ENCODE measurements around the gene MRPL23.

Gene MRPL23

DNA sequence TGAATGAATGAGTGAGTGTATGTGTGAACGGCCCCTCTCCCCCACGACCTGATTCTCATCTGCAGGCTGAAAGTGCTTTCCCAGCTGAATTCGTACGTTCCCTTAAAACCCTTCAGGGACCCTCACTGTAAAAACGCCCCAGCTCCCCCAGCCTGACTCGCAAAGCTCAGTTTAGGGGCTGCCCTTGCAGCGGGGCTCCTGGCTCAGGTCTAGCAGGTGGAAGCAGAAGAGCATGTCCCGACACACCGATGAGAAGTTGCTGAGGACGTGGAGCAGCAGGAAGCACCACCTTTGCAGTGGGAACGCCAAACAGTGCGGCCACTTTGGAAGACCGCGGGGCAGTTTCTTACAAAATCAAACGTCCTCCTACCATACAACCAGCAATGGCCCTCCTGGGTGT is 3.6 kb upstream of the MRPL23 start:
- Histone ChIP-seq H3K4me1 (ENCODE audit: insufficient read depth, insufficient read length) (peaks cover 6% of the 10 kb centered on the region), H3K9me3 (ENCODE audit: insufficient read depth, low read length) (no peaks in the 10 kb centered on the region), H3K27me3 (ENCODE audit: insufficient read depth, insufficient read length) (no peaks in the 10 kb centered on the region), H3K9ac (ENCODE audit: insufficient read length, low read depth) (no peak overlapping the region), H3K4me3 (ENCODE audit: insufficient read length, low read depth) (no peak overlapping the region), H3K36me3 (ENCODE audit: insufficient read depth, insufficient read length, low read length) (no peaks in the 10 kb centered on the region)
- no peak for TF ChIP-seq SUZ12 (IDR thresholded peaks at IDR 0.05; ENCODE audit: extremely low read depth, insufficient read depth, insufficient read length)
- no peak for TF ChIP-seq YY1 (IDR thresholded peaks at IDR 0.05; ENCODE audit: insufficient read depth, insufficient read length)
- no peak for TF ChIP-seq ZNF274 (IDR thresholded peaks at IDR 0.05; ENCODE audit: low read depth, low read length)
- no peak for DNase-seq (ENCODE audit: low read depth, low spot score)

GRCh38 chr11:1943977-1944376 is 3.2 kb upstream of the MRPL23 start:
- Histone ChIP-seq H3K9me3 (ENCODE audit: insufficient read depth, low read length) (no peaks in the 10 kb centered on the region), H3K27me3 (ENCODE audit: insufficient read depth, insufficient read length) (no peaks in the 10 kb centered on the region), H3K9ac (ENCODE audit: insufficient read length, low read depth) (no peak overlapping the region), H3K36me3 (ENCODE audit: insufficient read depth, insufficient read length, low read length) (no peaks in the 10 kb centered on the region), H3K4me1 (ENCODE audit: insufficient read depth, insufficient read length) (peaks cover 6% of the 10 kb centered on the region), H3K4me3 (ENCODE audit: insufficient read length, low read depth) (no peak overlapping the region)
- no peak for DNase-seq (ENCODE audit: low read depth, low spot score)
- TF ChIP-seq ZNF274 (IDR thresholded peaks at IDR 0.05; ENCODE audit: low read depth, low read length) (no peak), YY1 (IDR thresholded peaks at IDR 0.05; ENCODE audit: insufficient read depth, insufficient read length) (no peak), SUZ12 (IDR thresholded peaks at IDR 0.05; ENCODE audit: extremely low read depth, insufficient read depth, insufficient read length) (no peak)

GRCh38 chr11:1947592-1948237 is 583 bp downstream of the MRPL23 start:
- peaks cover under 1% of the 10 kb centered on the region for H3K4me1 ChIP-seq (ENCODE audit: insufficient read depth, insufficient read length)
- H3K9me3 ChIP-seq (ENCODE audit: insufficient read depth, low read length) = no peaks in the 10 kb centered on the region
- no peak overlapping the region for H3K9ac ChIP-seq (ENCODE audit: insufficient read length, low read depth)
- TF ChIP-seq YY1 (IDR thresholded peaks at IDR 0.05; ENCODE audit: insufficient read depth, insufficient read length) (no peak), SUZ12 (IDR thresholded peaks at IDR 0.05; ENCODE audit: extremely low read depth, insufficient read depth, insufficient read length) (no peak), ZNF274 (IDR thresholded peaks at IDR 0.05; ENCODE audit: low read depth, low read length) (no peak)
- DNase-seq (ENCODE audit: low read depth, low spot score) = no peak
- no peak overlapping the region for H3K4me3 ChIP-seq (ENCODE audit: insufficient read length, low read depth)
- H3K27me3 ChIP-seq (ENCODE audit: insufficient read depth, insufficient read length) = no peaks in the 10 kb centered on the region
- H3K36me3 ChIP-seq (ENCODE audit: insufficient read depth, insufficient read length, low read length) = no peaks in the 10 kb centered on the region

GRCh38 chr11:1948389-1948788 is 1.3 kb downstream of the MRPL23 start:
- Histone ChIP-seq H3K4me3 (ENCODE audit: insufficient read length, low read depth) (no peak overlapping the region), H3K9ac (ENCODE audit: insufficient read length, low read depth) (no peak overlapping the region), H3K27me3 (ENCODE audit: insufficient read depth, insufficient read length) (no peaks in the 10 kb centered on the region), H3K36me3 (ENCODE audit: insufficient read depth, insufficient read length, low read length) (no peaks in the 10 kb centered on the region), H3K9me3 (ENCODE audit: insufficient read depth, low read length) (no peaks in the 10 kb centered on the region), H3K4me1 (ENCODE audit: insufficient read depth, insufficient read length) (no peaks in the 10 kb centered on the region)
- no peak for DNase-seq (ENCODE audit: low read depth, low spot score)
- no peak for TF ChIP-seq SUZ12 (IDR thresholded peaks at IDR 0.05; ENCODE audit: extremely low read depth, insufficient read depth, insufficient read length)
- TF ChIP-seq ZNF274 (IDR thresholded peaks at IDR 0.05; ENCODE audit: low read depth, low read length) = no peak
- TF ChIP-seq YY1 (IDR thresholded peaks at IDR 0.05; ENCODE audit: insufficient read depth, insufficient read length) = no peak

GRCh38 chr11:1949302-1949701 is 2.2 kb downstream of the MRPL23 start:
- no peak for DNase-seq (ENCODE audit: low read depth, low spot score)
- Histone ChIP-seq H3K36me3 (ENCODE audit: insufficient read depth, insufficient read length, low read length) (no peaks in the 10 kb centered on the region), H3K9me3 (ENCODE audit: insufficient read depth, low read length) (no peaks in the 10 kb centered on the region), H3K9ac (ENCODE audit: insufficient read length, low read depth) (no peak overlapping the region), H3K4me3 (ENCODE audit: insufficient read length, low read depth) (no peak overlapping the region), H3K27me3 (ENCODE audit: insufficient read depth, insufficient read length) (no peaks in the 10 kb centered on the region), H3K4me1 (ENCODE audit: insufficient read depth, insufficient read length) (no peaks in the 10 kb centered on the region)
- TF ChIP-seq ZNF274 (IDR thresholded peaks at IDR 0.05; ENCODE audit: low read depth, low read length) (no peak), YY1 (IDR thresholded peaks at IDR 0.05; ENCODE audit: insufficient read depth, insufficient read length) (no peak), SUZ12 (IDR thresholded peaks at IDR 0.05; ENCODE audit: extremely low read depth, insufficient read depth, insufficient read length) (no peak)

GRCh38 chr11:1949922-1950321 is 2.8 kb downstream of the MRPL23 start:
- H3K27me3 ChIP-seq (ENCODE audit: insufficient read depth, insufficient read length) = no peaks in the 10 kb centered on the region
- H3K9me3 ChIP-seq (ENCODE audit: insufficient read depth, low read length) = no peaks in the 10 kb centered on the region
- no peak overlapping the region for H3K9ac ChIP-seq (ENCODE audit: insufficient read length, low read depth)
- no peaks in the 10 kb centered on the region for H3K36me3 ChIP-seq (ENCODE audit: insufficient read depth, insufficient read length, low read length)
- TF ChIP-seq YY1 (IDR thresholded peaks at IDR 0.05; ENCODE audit: insufficient read depth, insufficient read length) = no peak
- TF ChIP-seq SUZ12 (IDR thresholded peaks at IDR 0.05; ENCODE audit: extremely low read depth, insufficient read depth, insufficient read length) = no peak
- TF ChIP-seq ZNF274 (IDR thresholded peaks at IDR 0.05; ENCODE audit: low read depth, low read length) = no peak
- DNase-seq (ENCODE audit: low read depth, low spot score) = no peak
- no peaks in the 10 kb centered on the region for H3K4me1 ChIP-seq (ENCODE audit: insufficient read depth, insufficient read length)
- H3K4me3 ChIP-seq (ENCODE audit: insufficient read length, low read depth) = no peak overlapping the region

GRCh38 chr11:1952806-1953482 is 5.8 kb downstream of the MRPL23 start:
- no peak for TF ChIP-seq ZNF274 (IDR thresholded peaks at IDR 0.05; ENCODE audit: low read depth, low read length)
- TF ChIP-seq YY1 (IDR thresholded peaks at IDR 0.05; ENCODE audit: insufficient read depth, insufficient read length) = no peak
- TF ChIP-seq SUZ12 (IDR thresholded peaks at IDR 0.05; ENCODE audit: extremely low read depth, insufficient read depth, insufficient read length) = no peak
- Histone ChIP-seq H3K4me1 (ENCODE audit: insufficient read depth, insufficient read length) (no peaks in the 10 kb centered on the region), H3K27me3 (ENCODE audit: insufficient read depth, insufficient read length) (no peaks in the 10 kb centered on the region), H3K9me3 (ENCODE audit: insufficient read depth, low read length) (no peaks in the 10 kb centered on the region), H3K36me3 (ENCODE audit: insufficient read depth, insufficient read length, low read length) (no peaks in the 10 kb centered on the region), H3K9ac (ENCODE audit: insufficient read length, low read depth) (no peak overlapping the region), H3K4me3 (ENCODE audit: insufficient read length, low read depth) (no peak overlapping the region)
- DNase-seq (ENCODE audit: low read depth, low spot score) = no peak
